ENCODE data around the gene MYH14.
"Not testable (repeated sequence)": the region's sequence is repeated elsewhere in the genome, so short reads cannot be mapped to it uniquely, and the experiment has no call there.

The MYH14 gene

DNA sequence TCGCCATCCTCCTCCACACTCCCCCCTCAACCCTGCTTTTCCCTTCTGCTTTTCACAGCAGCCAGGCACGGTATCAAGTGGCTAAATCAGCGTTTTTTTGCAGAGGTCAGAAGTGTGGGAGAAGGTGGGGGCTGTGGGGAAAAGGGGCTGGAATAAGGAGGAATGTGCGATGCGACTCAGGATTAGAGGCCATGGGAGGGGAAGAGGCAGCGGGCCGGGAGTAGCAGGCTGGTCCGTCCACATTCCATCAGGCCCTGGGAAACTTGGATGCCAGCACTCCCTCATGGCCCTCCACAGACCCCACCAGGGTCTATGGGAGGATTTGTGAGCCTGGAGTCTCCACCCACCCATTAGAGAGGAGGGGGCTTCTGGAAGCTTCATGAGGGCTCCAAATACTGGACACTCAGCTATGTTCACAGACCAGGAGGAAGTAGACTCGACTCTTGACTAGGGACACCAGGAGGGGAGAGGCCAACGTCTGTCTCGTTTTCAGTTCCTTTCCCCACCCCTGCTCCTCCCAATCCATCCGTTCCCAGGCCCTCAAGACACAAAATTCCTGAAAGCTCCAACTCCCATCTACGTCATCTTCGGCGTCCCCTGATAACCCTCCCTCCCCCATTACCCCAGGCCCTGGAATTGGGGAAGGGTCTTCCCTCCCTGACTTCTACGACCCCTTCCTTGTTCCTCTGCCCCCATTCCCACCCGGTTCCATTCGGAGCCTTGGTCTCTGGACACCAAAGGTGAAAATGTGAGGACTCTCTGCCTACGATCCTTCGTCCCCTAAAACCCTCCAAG, 129.0 kb downstream of the MYH14 start:
- no peaks in the 10 kb centered on the region for H3K36me3 ChIP-seq (ENCODE audit: insufficient read depth, low read length)
- peaks cover 12% of the 10 kb centered on the region; the same call in 1 of the 2 replicates for H3K4me1 ChIP-seq (ENCODE audit: insufficient read depth, low read length)
- H3K9ac ChIP-seq (ENCODE audit: low read depth, low read length) = peak overlapping the region; percentile 82
- no peaks in the 10 kb centered on the region for H3K9me3 ChIP-seq (ENCODE audit: control insufficient read depth, insufficient read depth, low read length)

DNA sequence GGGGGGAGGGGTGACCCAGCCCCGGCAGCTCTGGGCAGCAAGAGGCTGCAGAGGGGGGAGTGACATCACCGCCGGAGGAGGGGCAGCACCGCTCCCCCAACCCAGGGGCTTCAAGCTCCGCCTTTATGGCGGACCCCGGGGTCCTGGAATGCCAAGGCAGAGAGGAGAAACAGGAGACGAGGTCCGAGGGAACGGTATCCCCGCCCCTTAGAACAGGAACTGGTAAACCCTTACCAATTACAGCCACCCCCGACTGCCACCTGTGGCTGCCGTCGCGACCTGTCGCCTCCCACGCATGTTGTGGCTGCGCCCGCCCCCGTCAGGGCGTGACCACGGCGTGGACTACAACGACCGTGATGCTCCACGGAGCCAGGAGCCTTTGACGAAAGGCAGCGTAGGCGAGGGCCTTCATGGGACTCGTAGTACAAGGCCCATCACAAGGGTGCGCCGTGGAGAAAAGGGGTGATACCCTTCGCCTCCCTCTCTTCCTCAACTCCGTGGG, 129.9 kb downstream of the MYH14 start:
- H3K9ac ChIP-seq (ENCODE audit: low read depth, low read length) = peak overlapping the region; percentile 82
- H3K36me3 ChIP-seq (ENCODE audit: insufficient read depth, low read length) = no peaks in the 10 kb centered on the region
- peaks cover 12% of the 10 kb centered on the region; the same call in 1 of the 2 replicates for H3K4me1 ChIP-seq (ENCODE audit: insufficient read depth, low read length)
- no peaks in the 10 kb centered on the region for H3K9me3 ChIP-seq (ENCODE audit: control insufficient read depth, insufficient read depth, low read length)

DNA sequence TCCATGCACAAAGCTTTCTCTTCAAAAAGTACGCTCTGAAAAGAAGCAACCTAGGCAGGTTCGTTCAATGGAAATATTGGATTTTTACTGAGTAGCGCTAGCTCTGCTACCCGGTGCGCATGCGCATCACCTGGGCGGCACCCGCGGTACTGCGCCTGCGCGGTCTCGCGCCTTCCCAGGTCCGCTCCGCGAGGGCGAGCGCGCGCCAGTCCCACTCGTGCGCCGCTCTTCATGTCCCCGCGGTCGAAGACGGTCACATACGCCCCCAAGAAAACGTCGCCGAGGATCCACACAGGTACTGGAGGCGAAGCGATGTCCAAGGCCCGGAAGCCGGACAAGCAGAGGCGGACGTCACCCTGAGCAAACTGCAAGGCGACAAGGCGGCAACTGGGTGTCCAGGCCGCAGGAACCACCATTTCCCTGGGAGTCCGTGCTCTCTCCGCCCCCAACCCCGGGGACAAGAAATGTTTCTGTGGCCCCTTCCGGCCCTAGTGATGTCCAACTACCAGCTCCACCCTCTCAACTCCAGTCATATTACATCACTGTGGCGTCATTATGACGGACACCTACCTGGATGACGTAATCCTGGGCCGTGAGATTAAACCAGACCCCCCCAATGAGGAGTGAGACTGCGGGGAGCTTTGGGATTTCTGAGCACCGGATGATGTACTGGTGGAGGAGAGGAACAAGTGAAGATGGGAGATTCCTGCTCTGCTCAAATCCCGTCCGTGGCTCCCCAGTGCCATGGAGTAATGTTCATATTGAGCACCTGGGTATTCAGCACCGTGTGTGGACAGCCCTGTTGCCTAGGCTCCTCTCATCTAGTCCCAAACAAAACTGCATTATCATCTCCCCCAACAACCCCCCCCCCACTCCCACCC, 130.6 kb downstream of the MYH14 start:
- H3K9me3 ChIP-seq (ENCODE audit: control insufficient read depth, insufficient read depth, low read length) = no peaks in the 10 kb centered on the region
- H3K9ac ChIP-seq (ENCODE audit: low read depth, low read length) = peak overlapping the region; percentile 82
- no peaks in the 10 kb centered on the region for H3K36me3 ChIP-seq (ENCODE audit: insufficient read depth, low read length)
- peaks cover 12% of the 10 kb centered on the region; the same call in 1 of the 2 replicates for H3K4me1 ChIP-seq (ENCODE audit: insufficient read depth, low read length)

DNA sequence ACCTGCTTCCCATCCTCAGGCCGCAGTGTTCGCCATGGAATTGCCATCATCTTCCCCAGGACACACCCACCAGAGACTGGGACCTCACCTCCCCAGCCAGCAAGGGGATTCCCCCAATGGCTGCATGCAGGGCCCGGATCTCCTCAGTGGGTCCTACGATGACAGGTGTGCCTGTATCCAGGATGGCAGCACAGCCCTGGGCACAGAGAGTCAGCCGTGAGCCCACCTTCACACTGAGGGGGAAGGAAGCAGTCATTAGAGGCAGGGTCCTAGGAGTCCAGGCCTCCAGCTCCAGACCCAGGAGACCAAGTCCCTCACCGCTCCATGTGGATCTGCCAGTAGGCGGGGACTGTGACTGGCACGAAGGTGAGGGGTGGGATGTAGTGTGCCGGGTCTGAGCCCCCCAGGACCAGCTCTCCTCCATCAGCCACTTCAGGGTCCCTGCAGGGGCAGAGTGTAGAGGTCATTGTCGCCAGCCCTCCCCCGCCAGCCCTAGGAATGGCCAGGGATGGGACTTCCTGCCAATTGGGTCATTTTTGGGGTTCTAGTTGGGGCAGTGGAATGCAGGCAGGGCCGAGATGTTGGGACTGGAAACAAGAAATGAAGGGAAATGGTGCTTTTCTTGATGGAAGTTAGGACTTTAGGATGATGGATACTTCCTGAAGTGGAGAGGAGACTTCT, 131.5 kb downstream of the MYH14 start:
- Histone ChIP-seq H3K9me3 (ENCODE audit: control insufficient read depth, insufficient read depth, low read length) (no peaks in the 10 kb centered on the region; the same call in 1 of the 2 replicates), H3K9ac (ENCODE audit: low read depth, low read length) (no peak overlapping the region), H3K36me3 (ENCODE audit: insufficient read depth, low read length) (no peaks in the 10 kb centered on the region), H3K4me1 (ENCODE audit: insufficient read depth, low read length) (peaks cover 12% of the 10 kb centered on the region; the same call in 1 of the 2 replicates)

DNA sequence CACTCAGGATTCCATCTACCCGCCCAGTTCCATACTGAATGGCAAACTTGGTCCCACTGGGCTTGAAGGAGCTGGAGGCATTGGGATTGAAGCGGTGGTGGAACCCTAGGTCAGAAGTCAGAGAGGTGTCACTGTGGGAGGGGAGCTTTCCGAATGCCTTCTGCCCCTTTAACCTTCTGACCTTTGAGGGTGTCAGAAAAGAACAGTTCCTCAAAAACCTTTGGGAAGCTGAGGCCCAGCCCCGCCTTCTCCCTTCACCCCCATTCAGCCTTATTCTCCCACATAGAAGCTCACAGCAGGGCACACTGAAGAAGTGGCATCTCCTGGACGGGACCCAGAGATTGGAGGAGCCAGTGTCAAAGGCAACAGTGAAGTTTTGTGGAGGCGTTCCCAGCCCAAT, 133.6 kb downstream of the MYH14 start:
- not testable (repeated sequence) for H3K9me3 ChIP-seq (ENCODE audit: control insufficient read depth, insufficient read depth, low read length); H3K36me3 ChIP-seq (ENCODE audit: insufficient read depth, low read length); H3K9ac ChIP-seq (ENCODE audit: low read depth, low read length); H3K4me1 ChIP-seq (ENCODE audit: insufficient read depth, low read length)

DNA sequence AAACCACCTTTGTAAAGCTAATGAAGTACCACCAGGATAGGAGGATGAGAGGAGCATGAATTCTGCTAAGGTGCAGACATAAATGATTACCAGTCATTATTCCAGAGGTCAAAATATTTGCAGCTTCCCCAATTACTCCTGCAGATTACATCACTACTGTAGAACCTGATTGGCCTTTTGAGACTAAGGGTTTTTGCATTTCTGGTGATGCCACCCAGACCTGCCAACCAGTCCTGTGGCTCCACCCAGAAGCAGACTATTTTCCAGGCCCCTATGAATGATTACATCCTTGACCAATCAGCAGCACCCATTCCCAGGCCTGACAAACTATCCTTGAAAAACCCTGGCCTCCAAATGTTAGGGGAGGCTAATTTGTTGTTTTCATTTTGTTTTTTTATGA, 136.9 kb downstream of the MYH14 start:
- no peaks in the 10 kb centered on the region; the same call in 1 of the 2 replicates for H3K9me3 ChIP-seq (ENCODE audit: control insufficient read depth, insufficient read depth, low read length)
- 0 out of 2 replicates have a peak, but pooled peaks cover 4% of the 10 kb centered on the region for H3K4me1 ChIP-seq (ENCODE audit: insufficient read depth, low read length)
- no peak overlapping the region for H3K9ac ChIP-seq (ENCODE audit: low read depth, low read length)
- H3K36me3 ChIP-seq (ENCODE audit: insufficient read depth, low read length) = no peaks in the 10 kb centered on the region

DNA sequence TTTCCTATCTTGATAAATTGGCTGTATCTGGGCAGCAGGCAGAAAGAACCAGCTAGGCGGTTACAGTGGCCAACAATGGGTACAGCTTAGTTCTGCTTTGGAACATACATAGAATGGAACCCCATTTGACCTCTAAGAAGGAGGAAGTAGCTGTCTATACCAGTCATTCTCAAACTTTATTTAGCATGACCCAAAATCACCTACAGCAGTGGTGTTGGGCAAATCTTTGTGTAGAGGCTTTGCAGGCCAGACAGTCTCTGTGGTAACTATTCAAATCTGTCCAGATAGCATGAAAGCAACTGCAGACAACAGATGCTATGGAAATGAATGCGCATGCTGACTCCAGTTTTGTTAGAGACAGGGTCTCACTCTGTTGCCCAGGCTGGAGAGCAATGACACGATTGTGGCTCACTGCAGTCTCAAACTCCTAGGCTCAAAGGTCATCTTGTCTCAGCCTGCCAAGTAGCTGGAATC, 137.7 kb downstream of the MYH14 start:
- Histone ChIP-seq H3K36me3 (ENCODE audit: insufficient read depth, low read length) (no peaks in the 10 kb centered on the region), H3K9me3 (ENCODE audit: control insufficient read depth, insufficient read depth, low read length) (no peaks in the 10 kb centered on the region; the same call in 1 of the 2 replicates), H3K4me1 (ENCODE audit: insufficient read depth, low read length) (no peaks in the 10 kb centered on the region), H3K9ac (ENCODE audit: low read depth, low read length) (no peak overlapping the region)

DNA sequence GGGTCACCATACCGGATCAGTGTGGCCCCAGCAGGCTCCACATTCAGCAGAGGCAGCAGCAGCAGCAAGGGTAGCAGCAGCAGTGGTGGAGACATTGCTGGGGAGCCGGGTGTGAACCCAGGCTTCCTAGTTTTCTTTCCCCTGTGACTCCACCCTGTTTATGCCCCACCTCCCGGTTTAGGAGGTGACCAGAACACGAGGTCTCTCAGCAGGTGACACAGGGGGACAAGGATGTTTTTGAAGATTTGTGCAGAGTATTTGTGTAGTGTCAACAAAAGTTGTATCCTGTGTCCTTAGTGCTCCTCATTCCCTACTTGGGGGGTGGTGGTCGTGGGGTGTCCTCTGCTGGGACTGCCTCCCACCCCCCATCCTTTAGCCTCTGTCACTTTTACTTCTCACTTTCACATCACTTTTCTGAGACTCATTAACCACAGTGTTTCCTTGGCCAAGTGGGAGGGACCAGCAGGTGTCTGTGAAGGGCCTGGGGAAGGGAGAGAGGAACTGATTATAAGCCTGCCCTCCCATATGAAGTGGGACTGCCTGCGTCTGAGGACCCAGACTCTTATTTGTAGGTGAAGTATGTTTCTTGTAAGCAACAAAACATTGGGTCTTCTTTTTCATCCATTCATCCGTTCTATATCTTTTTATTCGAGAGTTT, 141.4 kb downstream of the MYH14 start:
- H3K9ac ChIP-seq (ENCODE audit: low read depth, low read length) = no peak overlapping the region
- H3K36me3 ChIP-seq (ENCODE audit: insufficient read depth, low read length) = no peaks in the 10 kb centered on the region
- no peaks in the 10 kb centered on the region for H3K4me1 ChIP-seq (ENCODE audit: insufficient read depth, low read length)
- H3K9me3 ChIP-seq (ENCODE audit: control insufficient read depth, insufficient read depth, low read length) = no peaks in the 10 kb centered on the region; the same call in 1 of the 2 replicates

DNA sequence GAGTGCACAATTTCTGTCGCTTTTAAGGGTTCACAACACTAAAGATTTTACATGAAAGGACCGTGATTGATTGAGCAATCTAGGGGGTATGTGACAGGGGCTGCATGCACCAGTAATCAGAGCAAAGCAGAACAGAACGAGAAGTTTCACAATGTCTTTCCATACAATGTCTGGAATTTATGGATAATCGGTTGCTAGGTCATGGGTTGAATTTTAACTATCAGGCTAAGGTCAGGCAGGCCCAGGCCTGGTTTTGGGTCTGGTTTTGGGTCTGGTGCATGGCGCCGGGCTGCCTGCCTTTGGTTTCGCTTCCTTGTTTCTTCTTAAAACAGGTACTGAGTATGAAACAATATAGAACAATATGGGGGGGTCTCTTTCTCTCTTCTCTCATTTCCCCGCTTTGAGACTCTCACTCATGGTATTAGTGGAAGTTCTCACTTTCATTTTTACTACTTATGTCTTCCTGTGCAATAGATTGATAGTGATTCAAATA, 143.7 kb downstream of the MYH14 start:
- H3K4me1 ChIP-seq (ENCODE audit: insufficient read depth, low read length) = not testable (repeated sequence)

DNA sequence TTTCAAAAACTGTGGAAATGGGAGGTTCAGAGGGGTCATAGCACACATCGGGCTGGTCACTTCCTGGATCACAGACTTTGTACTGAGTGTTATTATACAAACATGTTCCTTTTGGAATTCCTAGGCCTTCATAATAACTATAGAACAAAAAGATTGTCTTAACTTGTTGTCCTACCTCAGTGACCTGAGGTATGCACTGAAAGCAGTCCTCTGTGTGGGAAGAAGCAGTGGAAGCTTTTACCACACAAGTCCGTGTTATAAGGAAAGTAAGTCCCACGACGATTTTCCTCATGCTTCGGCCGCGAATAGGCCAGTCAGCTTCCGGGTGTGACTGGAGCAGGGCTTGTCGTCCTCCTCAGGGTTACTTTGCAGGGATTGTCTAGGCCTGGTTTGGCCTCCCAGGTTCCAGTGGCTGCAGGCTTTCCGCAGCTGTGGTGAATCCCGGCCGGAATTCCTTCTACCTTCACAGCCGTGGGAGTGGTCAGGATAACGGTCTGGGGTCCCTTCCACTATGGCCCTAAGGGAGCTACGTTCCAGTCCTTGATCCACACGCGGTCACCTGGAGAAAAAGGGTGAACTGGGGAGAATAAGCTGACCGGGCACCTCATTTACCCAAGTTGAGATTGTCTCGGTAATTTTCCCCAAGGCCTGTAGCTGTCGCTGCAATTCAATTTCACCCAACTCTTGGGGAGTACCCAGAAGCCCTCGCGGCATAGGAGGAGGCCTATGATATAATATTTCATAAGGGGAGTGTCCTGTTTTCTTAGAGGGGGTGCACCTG, 146.0 kb downstream of the MYH14 start:
- Histone ChIP-seq H3K9ac (ENCODE audit: low read depth, low read length) (no peak overlapping the region), H3K4me1 (ENCODE audit: insufficient read depth, low read length) (no peaks in the 10 kb centered on the region), H3K9me3 (ENCODE audit: control insufficient read depth, insufficient read depth, low read length) (no peaks in the 10 kb centered on the region), H3K36me3 (ENCODE audit: insufficient read depth, low read length) (no peaks in the 10 kb centered on the region)

More for the DNA sequence above, 143.7 kb downstream of the MYH14 start:
- not testable (repeated sequence) for H3K9me3 ChIP-seq (ENCODE audit: control insufficient read depth, insufficient read depth, low read length); H3K9ac ChIP-seq (ENCODE audit: low read depth, low read length); H3K36me3 ChIP-seq (ENCODE audit: insufficient read depth, low read length)

DNA sequence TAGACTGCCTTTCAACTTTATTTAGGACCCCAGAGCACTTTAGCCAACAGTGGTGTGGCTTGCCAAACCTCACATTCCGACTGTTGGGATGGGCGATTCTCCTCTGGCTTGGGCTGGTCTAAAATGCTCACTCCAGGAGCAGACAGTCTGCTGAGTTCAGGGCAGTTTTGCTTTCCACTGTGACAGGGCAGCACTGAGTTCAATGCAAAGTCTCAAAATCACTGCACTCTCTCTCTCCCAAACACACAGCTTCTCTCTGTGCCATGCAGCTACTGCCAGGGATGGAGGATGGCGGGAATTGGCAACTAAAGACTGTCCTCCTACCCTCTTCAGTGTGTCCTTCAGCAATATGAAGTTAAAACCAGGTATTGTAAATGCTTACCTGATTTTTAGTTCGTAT, 148.8 kb downstream of the MYH14 start:
- Histone ChIP-seq H3K36me3 (ENCODE audit: insufficient read depth, low read length) (no peaks in the 10 kb centered on the region), H3K9ac (ENCODE audit: low read depth, low read length) (no peak overlapping the region), H3K4me1 (ENCODE audit: insufficient read depth, low read length) (no peaks in the 10 kb centered on the region; the same call in 1 of the 2 replicates), H3K9me3 (ENCODE audit: control insufficient read depth, insufficient read depth, low read length) (no peaks in the 10 kb centered on the region)

DNA sequence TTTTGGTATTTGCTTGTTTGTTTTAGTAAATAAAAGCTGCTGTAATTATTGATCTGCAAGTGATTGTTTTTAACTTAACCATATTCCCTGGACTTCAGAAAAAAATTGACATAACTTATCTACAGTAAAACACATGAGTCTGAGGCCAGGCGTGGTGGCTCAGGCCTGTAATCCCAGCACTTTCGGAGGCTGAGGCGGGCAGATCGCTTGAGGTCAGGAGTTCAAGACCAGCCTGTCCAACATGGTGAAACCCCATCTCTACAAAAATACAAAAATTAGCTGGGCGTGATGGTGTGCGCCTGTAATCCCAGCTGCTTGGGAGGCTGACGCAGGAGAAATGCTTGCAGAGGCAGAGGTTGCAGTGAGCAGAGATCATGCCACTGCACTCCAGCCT, 150.1 kb downstream of the MYH14 start:
- H3K36me3 ChIP-seq (ENCODE audit: insufficient read depth, low read length); H3K9ac ChIP-seq (ENCODE audit: low read depth, low read length); H3K9me3 ChIP-seq (ENCODE audit: control insufficient read depth, insufficient read depth, low read length); H3K4me1 ChIP-seq (ENCODE audit: insufficient read depth, low read length): not testable (repeated sequence)

DNA sequence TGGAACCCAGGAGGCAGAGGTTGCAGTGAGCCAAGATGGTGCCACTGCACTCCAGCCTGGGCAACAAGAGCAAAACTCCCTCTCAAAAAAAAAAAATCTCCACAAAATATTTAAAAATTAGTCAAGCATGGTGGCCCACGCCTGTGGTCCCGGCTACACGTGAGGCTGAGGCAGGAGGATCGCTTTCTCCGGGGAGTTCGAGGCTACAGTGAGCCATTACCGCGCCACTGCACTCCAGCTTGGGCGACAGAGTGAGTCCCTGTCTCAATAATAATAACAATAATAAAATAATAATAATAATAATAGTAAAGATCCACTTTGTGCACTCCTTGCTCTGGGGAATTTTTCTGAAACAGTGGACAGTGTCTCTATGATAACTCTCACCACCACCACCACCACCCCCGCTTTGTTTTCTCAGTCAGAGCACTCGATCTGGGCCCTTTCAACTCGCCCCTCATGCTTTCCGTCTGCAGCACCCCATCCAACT, 153.3 kb downstream of the MYH14 start:
- H3K36me3 ChIP-seq (ENCODE audit: insufficient read depth, low read length) = no peaks in the 10 kb centered on the region
- H3K9me3 ChIP-seq (ENCODE audit: control insufficient read depth, insufficient read depth, low read length) = no peaks in the 10 kb centered on the region
- no peaks in the 10 kb centered on the region; the same call in 1 of the 2 replicates for H3K4me1 ChIP-seq (ENCODE audit: insufficient read depth, low read length)
- no peak overlapping the region for H3K9ac ChIP-seq (ENCODE audit: low read depth, low read length)

Data from ES-I3 (cell line).